Measurements from ENCODE around the gene SIRPB1. TPM values are rescaled to one million over a fixed set of nuclear protein-coding genes. Genes with fewer than 3 reads are reported as not detected.

The SIRPB1 gene
- total RNA-seq, result not detected in 2 replicates

GRCh38 chr20:1619861-1620444 lies at the start of gene SIRPB1:
Gene SIRPB1 (minus strand): TSS chr20:1620009. CDS start chr20:1619944, 65 bp downstream.

GRCh38 chr20:1657556-1658334 lies 37.9 kb upstream of the SIRPB1 start, which contains the start of gene SIRPG:
Gene SIRPG (minus strand): TSS chr20:1657779. CDS start chr20:1657714, 65 bp downstream.

Other genes starting within 250 kb of the SIRPB1 start
- 143 and 176 TPM in 2 replicates for gene FKBP1A, start 227.0 kb downstream of the SIRPB1 start, total RNA-seq
- gene NSFL1C, start 153.2 kb downstream of the SIRPB1 start, total RNA-seq, result 21.0 and 26.2 TPM in 2 replicates
- gene SIRPB2, start 128.6 kb downstream of the SIRPB1 start, total RNA-seq, result 0.06 and 0.13 TPM in 2 replicates
- gene SIRPD, start 62.3 kb downstream of the SIRPB1 start, total RNA-seq, result not detected in 2 replicates
- not detected in 2 replicates for gene SIRPG, start 37.8 kb upstream of the SIRPB1 start, total RNA-seq